HG03558 (cell line): Measurements from ENCODE around the gene PCDHB11.
"Not testable (repeated sequence)": the region's sequence is repeated elsewhere in the genome, so short reads cannot be mapped to it uniquely, and the experiment has no call there.

Experiments
- ATAC-seq: cut with Tn5 transposase; IDR thresholded peaks from one replicate; pipeline ENCODE4 v1.9.1; 2021; ENCODE audit warnings: moderate number of reproducible peaks; ENCODE audit not compliant: unreplicated experiment; ENCODE audit errors: extremely low read depth

Gene PCDHB11

GRCh38 chr5:141184117-141184855 is 15.1 kb upstream of the PCDHB11 start:
- ATAC-seq, result not testable (repeated sequence)

GRCh38 chr5:141186897-141187512 is 12.4 kb upstream of the PCDHB11 start, which contains the start of gene PCDHB9:
Gene PCDHB9, plus strand, starts transcription at chr5:141187161. Its CDS starts 158 bp downstream, at chr5:141187319.
- ATAC-seq, result no peak

- not testable (repeated sequence) for ATAC-seq
Measured at GRCh38 chr5:141188682-141189081, 10.7 kb upstream of the PCDHB11 start.

GRCh38 chr5:141189131-141189530 is 10.3 kb upstream of the PCDHB11 start:
- not testable (repeated sequence) for ATAC-seq

- no peak for ATAC-seq
Measured at GRCh38 chr5:141192110-141192725, 7.2 kb upstream of the PCDHB11 start, which contains the start of gene PCDHB10. Gene PCDHB10, plus strand, starts transcription at chr5:141192353. Its CDS starts 200 bp downstream, at chr5:141192553.

GRCh38 chr5:141194332-141194731 is 5.1 kb upstream of the PCDHB11 start:
- ATAC-seq, result not testable (repeated sequence)

GRCh38 chr5:141196363-141196762 is 3.1 kb upstream of the PCDHB11 start:
- ATAC-seq, result no peak

- ATAC-seq, result not testable (repeated sequence)
Measured at GRCh38 chr5:141201126-141201525, 1.7 kb downstream of the PCDHB11 start.

- not testable (repeated sequence) for ATAC-seq
Measured at GRCh38 chr5:141201646-141202045, 2.2 kb downstream of the PCDHB11 start.

- ATAC-seq, result no peak
Measured at GRCh38 chr5:141208478-141208877, 9.1 kb downstream of the PCDHB11 start, which contains the start of gene PCDHB12. Gene PCDHB12, plus strand, starts transcription at chr5:141208719. Its CDS starts 189 bp downstream, at chr5:141208908.

- not testable (repeated sequence) for ATAC-seq
Measured at GRCh38 chr5:141210281-141210680, 10.9 kb downstream of the PCDHB11 start.

- ATAC-seq, result not testable (repeated sequence)
Measured at GRCh38 chr5:141210849-141211248, 11.4 kb downstream of the PCDHB11 start.

GRCh38 chr5:141213656-141214339 is 14.4 kb downstream of the PCDHB11 start, which contains the start of gene PCDHB13:
Gene PCDHB13, plus strand, starts transcription at chr5:141213919. Its CDS starts 205 bp downstream, at chr5:141214124.
- ATAC-seq, result not testable (repeated sequence)

- ATAC-seq, result not testable (repeated sequence)
Measured at GRCh38 chr5:141214583-141214982, 15.2 kb downstream of the PCDHB11 start.

GRCh38 chr5:141215504-141215903 is 16.1 kb downstream of the PCDHB11 start:
- not testable (repeated sequence) for ATAC-seq

- ATAC-seq, result not testable (repeated sequence)
Measured at GRCh38 chr5:141216035-141216434, 16.6 kb downstream of the PCDHB11 start.

- ATAC-seq, result no peak
Measured at GRCh38 chr5:141223112-141223783, 23.8 kb downstream of the PCDHB11 start, which contains the start of gene PCDHB14. Gene PCDHB14, plus strand, starts transcription at chr5:141223343. Its CDS starts 163 bp downstream, at chr5:141223506.

- ATAC-seq, result not testable (repeated sequence)
Measured at GRCh38 chr5:141224844-141225243, 25.4 kb downstream of the PCDHB11 start.

- not testable (repeated sequence) for ATAC-seq
Measured at GRCh38 chr5:141225421-141225820, 26.0 kb downstream of the PCDHB11 start.
